ENCODE results near the gene DNAH3.
A peak's percentile ranks its signal among the peaks of the same experiment; 100 is the strongest.
"Not testable (repeated sequence)": the region's sequence is repeated elsewhere in the genome, so short reads cannot be mapped to it uniquely, and the experiment has no call there.

Gene DNAH3

GRCh38 chr16:21150375-21151001 lies at the start of gene DNAH3:
DNAH3 (minus strand) TSS chr16:21150846; CDS start chr16:21150319, 527 bp downstream.
- no peak for DNase-seq (ENCODE audit: low read depth in 2 of 2)

- DNase-seq (ENCODE audit: low read depth in 2 of 2) = no peak
These were observed 49.1 kb upstream of the DNAH3 start for GRCh38 chr16:21199607-21200218.

- no peak for DNase-seq (ENCODE audit: low read depth in 2 of 2)
These were observed 47.0 kb upstream of the DNAH3 start for GRCh38 chr16:21197621-21198020.

GRCh38 chr16:21197112-21197511 lies 46.5 kb upstream of the DNAH3 start:
- DNase-seq (ENCODE audit: low read depth in 2 of 2) = no peak

GRCh38 chr16:21195330-21195729 lies 44.7 kb upstream of the DNAH3 start:
- not testable (repeated sequence) for DNase-seq (ENCODE audit: low read depth in 2 of 2)

- no peak for DNase-seq (ENCODE audit: low read depth in 2 of 2)
These were observed 44.2 kb upstream of the DNAH3 start for GRCh38 chr16:21194771-21195301.

- no peak for DNase-seq (ENCODE audit: low read depth in 2 of 2)
These were observed 42.3 kb upstream of the DNAH3 start for GRCh38 chr16:21192991-21193390.

- DNase-seq (ENCODE audit: low read depth in 2 of 2) = no peak
These were observed 40.0 kb upstream of the DNAH3 start for GRCh38 chr16:21190599-21190998.

GRCh38 chr16:21190013-21190412 lies 39.4 kb upstream of the DNAH3 start:
- no peak for DNase-seq (ENCODE audit: low read depth in 2 of 2)

- no peak for DNase-seq (ENCODE audit: low read depth in 2 of 2)
These were observed 38.7 kb upstream of the DNAH3 start for GRCh38 chr16:21189311-21189710.

GRCh38 chr16:21186326-21186691 lies 35.7 kb upstream of the DNAH3 start:
- DNase-seq (ENCODE audit: low read depth in 2 of 2) = no peak

GRCh38 chr16:21185659-21186325 lies 35.1 kb upstream of the DNAH3 start:
- no peak for DNase-seq (ENCODE audit: low read depth in 2 of 2)

- DNase-seq (ENCODE audit: low read depth in 2 of 2) = peak in 1 of 2 donors; percentile 12
These were observed 34.2 kb upstream of the DNAH3 start for GRCh38 chr16:21184834-21185233.

- DNase-seq (ENCODE audit: low read depth in 2 of 2) = no peak
These were observed 33.3 kb upstream of the DNAH3 start for GRCh38 chr16:21183995-21184394.

GRCh38 chr16:21179983-21180365 lies 29.3 kb upstream of the DNAH3 start:
- no peak for DNase-seq (ENCODE audit: low read depth in 2 of 2)

- no peak for DNase-seq (ENCODE audit: low read depth in 2 of 2)
These were observed 28.7 kb upstream of the DNAH3 start for GRCh38 chr16:21179126-21179982.

GRCh38 chr16:21175397-21175796 lies 24.8 kb upstream of the DNAH3 start:
- no peak for DNase-seq (ENCODE audit: low read depth in 2 of 2)

GRCh38 chr16:21172650-21173049 lies 22.0 kb upstream of the DNAH3 start:
- DNase-seq (ENCODE audit: low read depth in 2 of 2) = no peak

GRCh38 chr16:21170116-21170515 lies 19.5 kb upstream of the DNAH3 start:
- DNase-seq (ENCODE audit: low read depth in 2 of 2) = not testable (repeated sequence)

GRCh38 chr16:21169249-21169981 lies 18.8 kb upstream of the DNAH3 start:
- no peak for DNase-seq (ENCODE audit: low read depth in 2 of 2)

- DNase-seq (ENCODE audit: low read depth in 2 of 2) = no peak
These were observed 17.4 kb upstream of the DNAH3 start for GRCh38 chr16:21167929-21168602.

All from stimulated activated CD8-positive, alpha-beta memory T cell treated with anti-CD3 and anti-CD28 coated beads, Interleukin-15, amount 100 ng/mL, for 48 hours (primary cell).